ENCODE measurements around the gene MAGIX.

GRCh38 chrX:49120091-49120490, 42.5 kb upstream of the MAGIX start:
- TF ChIP-seq REST (IDR thresholded peaks at IDR 0.05; ENCODE audit: low read depth) (no peak), ZBTB7A (IDR thresholded peaks at IDR 0.05; ENCODE audit: low read depth) (no peak), CEBPB (IDR thresholded peaks at IDR 0.05) (no peak), RAD21 (IDR thresholded peaks at IDR 0.05; ENCODE audit: low read depth) (no peak), EP300 (IDR thresholded peaks at IDR 0.05; ENCODE audit: borderline replicate concordance) (no peak), FOXM1 (IDR thresholded peaks at IDR 0.05; ENCODE audit: borderline replicate concordance, low read depth) (no peak), YY1 (IDR thresholded peaks at IDR 0.05; ENCODE audit: low read depth) (no peak), MAX (IDR thresholded peaks at IDR 0.05) (no peak), NFIC (IDR thresholded peaks at IDR 0.05) (no peak), USF1 (IDR thresholded peaks at IDR 0.05) (no peak), EGR1 (IDR thresholded peaks at IDR 0.05) (no peak), CREB1 (IDR thresholded peaks at IDR 0.05; ENCODE audit: low read depth) (no peak)

Measured in Ishikawa (cell line).